OCI-LY3 (cell line): ENCODE measurements around the gene P2RX2.

Experiments
- H2AFZ ChIP-seq: fragments of 200-600, 300-600 bp; shearing (Covaris generic); 2 replicates; pipeline ENCODE4 v1.6.0; 2014; ENCODE audit warnings: antibody characterized with exemption, low read depth, low read length
- H3K27ac ChIP-seq: fragments of 200-600, 300-600 bp; sonication (generic); 2 replicates; pipeline ENCODE4 v1.5.1; 2014; ENCODE audit warnings: mild to moderate bottlenecking, low read length, moderate library complexity, mixed read lengths
- H3K27me3 ChIP-seq: fragments of 200-600, 300-600 bp; sonication (generic); 2 replicates; pipeline ENCODE4 v1.6.1; 2014; ENCODE audit warnings: low read depth, low read length, mixed read lengths
- H3K36me3 ChIP-seq: fragments of 200-600, 300-600 bp; sonication (generic); replicated peaks from 2 replicates; pipeline ENCODE3; 2014; ENCODE audit warnings: low read depth, low read length, mixed read lengths
- H3K4me1 ChIP-seq: fragments of 300-600, 200-600 bp; sonication (generic); 2 replicates; pipeline ENCODE4 v1.6.1; 2014; ENCODE audit warnings: low read length, mixed read lengths
- H3K4me2 ChIP-seq: fragments of 200-600, 300-600 bp; sonication (generic); 2 replicates; pipeline ENCODE4 v1.6.1; 2014; ENCODE audit warnings: low read length, mixed read lengths
- H3K4me3 ChIP-seq: fragments of 300-600, 200-600 bp; sonication (generic); 2 replicates; pipeline ENCODE4 v1.5.1; 2014; ENCODE audit warnings: antibody characterized with exemption, mild to moderate bottlenecking, low read length, moderate library complexity
- H3K79me2 ChIP-seq: fragments of 300-600, 200-600 bp; shearing (Covaris generic); 2 replicates; pipeline ENCODE4 v1.6.1; 2014; ENCODE audit warnings: mild to moderate bottlenecking, low read length, mixed read lengths
- H3K9ac ChIP-seq: fragments of 300-600, 200-600 bp; shearing (Covaris generic); 2 replicates; pipeline ENCODE4 v1.6.0; 2014; ENCODE audit warnings: mild to moderate bottlenecking, low read length, moderate library complexity
- H3K9me3 ChIP-seq: fragments of 200-600, 300-600 bp; shearing (Covaris generic); 2 replicates; pipeline ENCODE4 v1.6.1; 2014; ENCODE audit warnings: low read length, mixed read lengths; ENCODE audit not compliant: insufficient read depth
- H4K20me1 ChIP-seq: fragments of 200-600, 300-600 bp; sonication (generic); 2 replicates; pipeline ENCODE4 v1.6.1; 2016; ENCODE audit warnings: low read length, mixed read lengths; ENCODE audit not compliant: insufficient read depth
- CTCF ChIP-seq: fragments of 200-600, 300-600 bp; sonication (generic); IDR thresholded peaks from 2 replicates; pipeline ENCODE4 v1.5.1; 2014; ENCODE audit warnings: antibody characterized with exemption, low read length, low read depth
- EZH2phosphoT487 ChIP-seq: fragments of 200-600 bp; shearing (Covaris generic); IDR thresholded peaks from 2 replicates; pipeline ENCODE4 v1.6.1; 2018; ENCODE audit warnings: antibody characterized with exemption, mixed run types, low read depth

Gene P2RX2

DNA sequence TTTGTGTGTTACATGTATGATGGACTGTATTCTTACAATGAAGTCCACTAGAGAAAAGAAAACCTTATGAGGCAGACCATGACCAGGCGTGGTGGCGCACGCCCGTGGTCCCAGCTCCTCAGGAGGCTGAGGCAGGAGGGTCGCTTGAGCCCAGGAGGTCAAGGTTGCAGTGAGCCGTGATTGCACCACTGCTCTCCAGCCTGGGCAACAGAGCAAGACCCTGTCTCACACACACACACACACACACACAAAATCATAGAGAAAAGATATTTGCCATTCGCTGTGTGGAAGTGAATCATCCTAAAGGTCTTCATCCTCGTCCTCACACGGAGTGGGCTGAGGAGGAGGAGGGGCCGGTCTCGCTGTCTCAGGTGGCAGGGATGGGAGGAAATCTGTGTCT lies 40.5 kb upstream of the P2RX2 start:
- peaks cover 18% of the 10 kb centered on the region for H3K4me1 ChIP-seq
- no peaks in the 10 kb centered on the region for H3K9me3 ChIP-seq
- no peaks in the 10 kb centered on the region for H3K27me3 ChIP-seq
- no peak overlapping the region for H3K4me3 ChIP-seq
- H4K20me1 ChIP-seq, result no peaks in the 10 kb centered on the region
- H3K4me2 ChIP-seq, result no peak overlapping the region
- peaks cover 46% of the 10 kb centered on the region for H3K36me3 ChIP-seq
- TF ChIP-seq EZH2phosphoT487, result no peak
- TF ChIP-seq CTCF, result no peak
- H3K27ac ChIP-seq, result no peak overlapping the region
- no peak overlapping the region for H2AFZ ChIP-seq
- no peaks in the 10 kb centered on the region for H3K79me2 ChIP-seq
- no peak overlapping the region for H3K9ac ChIP-seq

DNA sequence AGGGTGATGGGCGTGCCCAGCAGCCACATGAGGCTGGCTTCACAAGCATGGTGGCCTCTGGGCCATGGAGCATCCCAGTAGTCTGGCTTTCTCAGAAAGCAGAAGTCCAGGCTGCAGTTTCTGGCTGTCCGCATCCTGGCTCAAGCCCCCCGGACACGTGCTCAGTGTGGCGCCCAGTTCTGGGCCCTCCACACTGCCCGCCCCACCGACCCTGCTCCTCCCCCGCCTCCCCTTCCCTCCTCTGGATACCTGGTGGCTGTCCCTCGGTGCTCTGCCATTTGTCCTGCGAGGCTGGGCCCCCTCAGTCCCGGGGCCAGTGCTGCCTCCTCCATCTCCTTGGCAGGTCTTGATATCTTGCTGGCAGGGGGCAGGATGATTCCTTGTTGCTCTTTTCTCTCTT lies 39.8 kb upstream of the P2RX2 start:
- H3K9ac ChIP-seq, result no peak overlapping the region

GRCh38 chr12:132579744-132580143 lies 38.8 kb upstream of the P2RX2 start:
- no peak overlapping the region for H3K4me3 ChIP-seq
- TF ChIP-seq CTCF, result no peak
- no peak for TF ChIP-seq EZH2phosphoT487
- no peaks in the 10 kb centered on the region for H3K79me2 ChIP-seq
- no peak overlapping the region for H2AFZ ChIP-seq
- no peaks in the 10 kb centered on the region for H4K20me1 ChIP-seq
- no peaks in the 10 kb centered on the region for H3K27me3 ChIP-seq
- peaks cover 35% of the 10 kb centered on the region for H3K36me3 ChIP-seq
- no peak overlapping the region for H3K27ac ChIP-seq
- no peaks in the 10 kb centered on the region for H3K9me3 ChIP-seq
- H3K4me1 ChIP-seq, result peaks cover 18% of the 10 kb centered on the region
- H3K4me2 ChIP-seq, result no peak overlapping the region
- no peak overlapping the region for H3K9ac ChIP-seq

More for the DNA sequence above, 39.8 kb upstream of the P2RX2 start:
- peaks cover 42% of the 10 kb centered on the region for H3K36me3 ChIP-seq
- no peaks in the 10 kb centered on the region for H3K9me3 ChIP-seq
- no peak overlapping the region for H3K27ac ChIP-seq
- no peak overlapping the region for H3K4me2 ChIP-seq
- TF ChIP-seq EZH2phosphoT487 (no peak), CTCF (no peak)
- no peaks in the 10 kb centered on the region for H4K20me1 ChIP-seq
- H3K4me3 ChIP-seq, result no peak overlapping the region
- H3K79me2 ChIP-seq, result no peaks in the 10 kb centered on the region
- no peaks in the 10 kb centered on the region for H3K27me3 ChIP-seq
- peaks cover 18% of the 10 kb centered on the region for H3K4me1 ChIP-seq
- H2AFZ ChIP-seq, result no peak overlapping the region

DNA sequence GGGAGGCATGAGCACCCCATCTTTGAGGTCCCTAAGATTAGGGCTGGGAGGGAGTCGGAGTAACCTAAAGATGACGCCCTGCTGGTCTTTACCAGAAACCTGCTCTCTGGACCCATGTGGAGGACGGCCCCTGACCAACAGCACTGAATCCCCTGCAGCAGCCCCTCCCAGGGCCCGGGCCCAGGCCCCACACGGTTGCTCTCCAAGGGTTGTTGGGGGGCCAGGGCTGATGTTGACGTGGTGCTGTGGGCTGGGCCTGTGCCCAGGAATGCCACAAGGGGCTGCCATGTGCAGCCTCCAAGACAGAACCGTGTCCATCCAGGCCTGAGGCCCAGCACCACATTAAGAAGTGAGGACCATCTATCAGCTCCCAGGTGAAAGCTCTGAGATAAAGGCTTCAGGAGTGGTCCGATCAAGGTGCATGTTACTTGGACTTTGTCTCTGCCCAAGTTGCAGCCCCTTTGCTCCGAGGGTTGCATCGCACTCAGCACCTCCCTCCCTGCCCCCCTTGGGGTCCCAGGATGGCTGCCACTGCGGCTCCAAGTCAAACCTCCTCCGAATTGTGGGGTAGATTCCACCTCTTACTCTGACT lies 37.8 kb upstream of the P2RX2 start:
- H3K27me3 ChIP-seq, result no peaks in the 10 kb centered on the region
- H3K4me1 ChIP-seq, result peaks cover 13% of the 10 kb centered on the region
- H3K79me2 ChIP-seq, result no peaks in the 10 kb centered on the region
- H3K36me3 ChIP-seq, result peaks cover 26% of the 10 kb centered on the region
- TF ChIP-seq CTCF (no peak), EZH2phosphoT487 (no peak)
- no peak overlapping the region for H3K4me2 ChIP-seq
- no peaks in the 10 kb centered on the region for H4K20me1 ChIP-seq
- H3K27ac ChIP-seq, result no peak overlapping the region
- H2AFZ ChIP-seq, result no peak overlapping the region
- H3K9ac ChIP-seq, result no peak overlapping the region
- no peaks in the 10 kb centered on the region for H3K9me3 ChIP-seq
- H3K4me3 ChIP-seq, result no peak overlapping the region
